NOMO-1 (cell line): ENCODE results near the gene KDM2B.

Experiments used
- DNase-seq, 2 experiments: peaks; one replicate each; lab custom pipeline; 2025; ENCODE audit not compliant: unreplicated experiment in 2 of 2; lab: John Stamatoyannopoulos, UW

Gene KDM2B

GRCh38 chr12:121532503-121533393 is 48.1 kb downstream of the KDM2B start:
- DNase-seq, result no peak

DNA sequence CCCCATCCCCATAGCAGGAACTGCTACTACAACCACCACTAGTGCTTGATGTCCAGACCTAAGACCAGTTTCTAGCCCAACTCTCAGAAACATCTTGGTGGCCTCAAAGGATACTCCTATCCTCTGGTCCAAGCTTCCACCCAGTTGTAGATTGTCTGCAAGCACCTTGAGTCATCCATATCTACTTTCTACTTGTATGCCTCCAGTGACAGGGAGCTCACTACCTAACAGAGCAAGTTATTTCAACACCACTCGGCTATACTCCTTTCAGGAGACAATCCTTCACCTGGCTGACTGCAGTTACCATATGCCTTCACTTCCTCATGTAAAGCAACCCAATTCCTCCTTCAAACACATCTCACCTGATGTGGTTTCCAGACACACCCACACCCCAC is 49.5 kb downstream of the KDM2B start:
- no peak for DNase-seq

DNA sequence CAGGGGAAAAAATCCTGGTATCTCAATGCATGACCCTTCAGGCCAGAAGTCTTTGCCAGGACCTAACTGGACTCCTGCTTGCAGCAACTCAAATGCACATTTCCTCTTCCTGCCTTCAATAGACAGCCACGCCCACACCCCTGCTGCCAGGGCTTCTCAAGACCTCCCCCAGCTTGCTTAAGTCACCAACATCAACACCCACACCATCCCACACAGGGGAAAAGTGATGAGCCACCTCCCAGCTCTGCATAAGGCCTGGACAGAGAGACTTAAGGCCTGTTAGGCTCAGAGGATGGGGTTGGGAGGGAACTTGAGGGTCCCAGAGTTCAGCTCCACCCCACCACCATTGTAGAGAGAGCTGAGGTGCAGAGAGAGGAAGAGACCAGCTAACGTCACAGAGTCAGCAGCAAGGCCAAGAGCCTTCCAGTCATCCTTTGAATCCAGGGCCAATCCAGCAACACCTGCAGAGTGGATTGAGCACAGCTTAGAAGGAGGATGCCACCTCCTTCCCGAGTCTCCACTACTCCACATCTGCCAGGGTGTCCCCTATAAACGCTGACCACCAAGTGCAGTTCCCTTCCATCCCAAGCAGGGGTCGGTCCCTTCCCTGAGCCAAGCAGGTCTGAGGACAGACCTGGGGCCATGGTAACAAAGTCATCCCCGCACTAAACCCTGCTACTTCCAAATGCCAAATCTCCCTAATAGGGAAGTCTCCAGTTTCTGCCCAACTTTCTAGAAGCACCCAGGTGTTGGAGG is 50.0 kb downstream of the KDM2B start:
- peak; percentile 69 to 74 for DNase-seq

DNA sequence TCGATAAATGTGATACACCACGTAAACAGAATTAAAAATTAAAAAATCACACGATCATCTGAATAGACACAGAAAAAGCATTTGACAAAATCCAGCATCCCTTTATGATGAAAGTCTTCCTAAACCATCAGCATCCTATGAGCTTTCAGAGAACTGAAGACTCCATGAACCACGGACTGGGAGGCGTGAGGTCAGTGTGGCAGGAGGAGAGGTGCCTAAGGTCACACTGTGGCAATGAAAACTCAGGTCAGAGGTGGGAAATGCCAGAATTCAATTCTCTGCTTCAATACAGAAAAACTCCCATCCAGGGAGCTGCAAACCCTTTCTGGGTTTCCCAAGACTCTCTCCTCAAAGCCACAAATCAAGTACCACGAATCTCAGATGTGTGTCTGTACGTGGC is 51.6 kb downstream of the KDM2B start:
- no peak for DNase-seq

GRCh38 chr12:121525411-121525810 is 55.4 kb downstream of the KDM2B start:
- DNase-seq, result no peak

DNA sequence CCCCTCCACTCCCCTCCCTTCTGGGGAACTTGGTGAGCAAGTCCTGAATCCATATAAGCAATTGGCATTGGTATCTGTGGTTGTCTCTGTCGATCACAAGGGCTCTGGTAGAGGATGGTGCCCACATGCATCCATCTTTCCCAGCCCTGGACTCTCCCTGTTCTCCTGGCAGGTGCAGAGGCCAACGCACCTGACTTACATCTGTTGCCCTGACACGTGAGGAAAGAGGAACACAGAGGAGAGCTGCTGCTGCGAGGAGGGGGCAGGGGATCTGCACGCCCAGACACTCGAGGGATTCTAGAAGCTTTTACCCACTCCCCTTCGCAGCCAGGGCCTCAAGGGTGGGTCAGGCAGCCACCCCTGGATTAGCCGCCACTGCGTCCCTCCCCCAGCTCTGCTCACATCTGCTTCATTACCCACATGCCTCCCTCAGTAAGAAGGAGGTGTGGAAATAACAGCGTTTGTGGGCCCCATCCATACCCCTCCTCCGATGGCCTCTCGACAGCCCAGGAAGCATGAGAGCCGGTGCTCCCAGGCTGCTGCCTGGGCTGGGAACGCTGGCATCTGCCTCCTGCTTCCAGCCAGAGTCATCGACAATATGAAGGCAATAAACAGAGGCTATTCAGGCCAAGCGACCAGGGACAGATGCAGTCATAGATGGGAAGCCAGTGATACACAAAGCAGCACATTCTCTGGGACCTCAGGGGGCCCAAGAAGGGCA is 56.5 kb downstream of the KDM2B start:
- DNase-seq, result no peak

GRCh38 chr12:121523741-121524140 is 57.1 kb downstream of the KDM2B start:
- DNase-seq, result no peak

DNA sequence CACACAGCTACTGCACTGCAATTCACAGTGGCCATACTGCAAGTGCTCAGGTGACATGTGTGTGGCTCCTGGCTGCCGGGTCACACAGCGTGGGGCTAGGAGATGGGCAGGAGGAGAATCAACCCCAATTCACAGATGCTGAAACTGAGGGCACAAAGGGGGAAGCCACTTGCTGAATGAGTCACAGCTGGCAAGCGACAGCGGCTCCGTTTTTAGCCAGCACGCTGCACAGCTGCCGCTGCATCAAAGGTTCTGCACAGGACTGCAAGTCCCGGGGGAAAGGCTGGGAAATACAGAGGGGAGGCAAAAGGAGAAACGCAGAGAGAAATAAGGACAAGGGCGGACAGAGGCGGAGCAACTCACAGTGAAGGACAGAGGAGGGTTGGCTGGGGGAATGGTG is 57.9 kb downstream of the KDM2B start:
- DNase-seq, result no peak

GRCh38 chr12:121520586-121521086 is 60.2 kb downstream of the KDM2B start:
- no peak for DNase-seq

DNA sequence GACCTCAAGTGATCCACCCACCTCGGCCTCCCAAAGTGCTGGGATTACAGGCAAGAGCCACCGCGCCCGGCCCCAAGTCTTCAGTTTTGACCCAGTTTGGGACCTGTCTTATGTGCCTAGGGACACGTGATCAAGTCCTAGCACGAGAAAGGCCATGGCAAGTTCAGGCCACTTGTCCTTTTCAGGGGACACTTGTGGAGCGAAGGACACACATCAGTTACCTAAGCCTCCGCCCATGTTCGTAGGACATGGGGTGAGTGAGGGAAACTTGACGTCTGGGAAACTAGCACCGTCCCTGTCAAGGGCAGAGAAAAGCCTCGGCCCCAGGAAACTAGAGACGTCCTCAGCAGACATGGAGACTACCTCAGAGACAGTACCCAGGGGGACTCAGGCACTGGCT is 60.7 kb downstream of the KDM2B start:
- DNase-seq, result no peak

DNA sequence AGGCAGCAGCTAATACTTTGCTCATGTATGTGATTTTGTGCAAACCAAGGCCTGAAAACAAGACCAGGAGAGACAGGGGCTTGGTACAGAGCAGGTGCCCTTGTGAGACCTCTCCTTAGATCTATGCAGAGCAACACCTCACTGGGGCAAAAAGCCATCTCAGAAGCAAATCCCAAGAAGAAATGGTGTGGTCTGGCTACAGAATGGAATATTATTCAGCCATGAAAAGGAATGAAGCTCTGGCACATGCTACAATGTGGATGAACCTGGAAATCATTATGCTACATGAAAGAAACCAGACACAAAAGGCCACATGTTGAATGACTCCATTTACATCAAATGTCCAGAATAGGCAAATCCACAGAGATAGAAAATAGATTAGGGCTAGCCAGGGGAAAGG is 61.6 kb downstream of the KDM2B start:
- DNase-seq, result no peak

DNA sequence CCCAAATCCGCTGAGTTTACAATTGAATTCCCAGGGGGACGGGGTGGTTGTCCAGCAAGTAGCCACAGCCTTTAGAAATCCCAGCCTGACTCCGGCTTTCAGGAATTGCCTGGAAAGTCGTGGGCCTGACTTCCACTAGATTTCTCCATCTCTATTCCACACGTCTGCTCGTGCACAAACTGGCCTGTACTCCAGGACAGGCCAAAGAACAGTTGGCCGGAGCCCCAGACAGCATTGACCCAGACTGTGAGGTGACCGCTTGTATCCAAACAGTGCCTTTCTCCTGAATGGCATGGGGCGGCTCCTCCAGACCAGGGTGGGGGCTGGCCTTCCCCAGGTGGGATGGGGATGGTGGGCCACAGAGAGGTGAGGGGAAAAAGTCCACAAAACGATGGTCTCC is 62.2 kb downstream of the KDM2B start:
- DNase-seq, result no peak

GRCh38 chr12:121516437-121517011 is 64.3 kb downstream of the KDM2B start:
- DNase-seq, result no peak

- DNase-seq, result no peak
These were observed 65.2 kb downstream of the KDM2B start for GRCh38 chr12:121515615-121516014.

- peak in 1 of 2 experiments; percentile 9 for DNase-seq
These were observed 66.6 kb downstream of the KDM2B start for GRCh38 chr12:121514184-121514742.

GRCh38 chr12:121513464-121514183 is 67.2 kb downstream of the KDM2B start:
- no peak for DNase-seq

- DNase-seq, result no peak
These were observed 68.3 kb downstream of the KDM2B start for GRCh38 chr12:121512561-121512960.

DNA sequence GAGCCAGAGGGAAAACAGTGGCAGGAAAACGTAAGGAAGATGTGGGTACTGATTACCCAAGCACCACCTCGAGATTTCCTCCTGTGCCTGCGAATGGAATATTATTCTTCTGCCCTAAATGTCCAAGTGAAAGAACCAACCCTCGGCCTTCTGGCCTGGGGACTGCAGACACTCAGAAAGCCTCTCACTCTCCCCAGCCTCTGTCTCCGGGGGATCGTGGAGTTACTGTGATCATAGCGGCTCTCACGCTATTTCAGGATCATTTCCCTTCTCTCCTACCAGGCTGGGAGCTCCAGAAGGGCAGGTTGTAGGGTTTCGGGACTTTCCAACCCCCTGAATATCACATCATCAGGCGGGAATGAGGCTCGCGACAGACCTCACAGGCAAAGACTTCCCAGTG is 68.9 kb downstream of the KDM2B start:
- DNase-seq, result no peak

- no peak for DNase-seq
These were observed 71.5 kb downstream of the KDM2B start for GRCh38 chr12:121509339-121509738.

- DNase-seq, result no peak
These were observed 72.3 kb downstream of the KDM2B start for GRCh38 chr12:121508533-121508932.
